Colonic mucosa (tissue), 4 donors: ENCODE measurements around the gene SMPDL3A. TPM values are rescaled to one million over a fixed set of nuclear protein-coding genes. Genes with fewer than 3 reads are reported as not detected.

Source experiments
- DNase-seq: peaks from one replicate; pipeline ENCODE4 v3.0.0-alpha.2; 2020
- H3K27ac ChIP-seq: fragments of 200-600 bp; one replicate; pipeline ENCODE4 v1.8.0; 2021
- H3K27me3 ChIP-seq: fragments of 200-600 bp; one replicate; pipeline ENCODE4 v1.8.0; 2021
- H3K36me3 ChIP-seq: fragments of 200-600 bp; one replicate; pipeline ENCODE4 v1.8.0; 2021
- H3K4me1 ChIP-seq: fragments of 200-600 bp; one replicate; pipeline ENCODE4 v1.8.0; 2021; ENCODE audit warnings: mild to moderate bottlenecking
- H3K4me3 ChIP-seq: fragments of 200-600 bp; one replicate; pipeline ENCODE4 v1.8.0; 2021
- H3K9ac ChIP-seq, 2 donors: one replicate each; pipeline ENCODE4 v1.7.0; 2013; ENCODE audit warnings: control low read depth in 2 of 2, low read depth in 2 of 2, low read length in 2 of 2
- H3K9me3 ChIP-seq: fragments of 200-600 bp; one replicate; pipeline ENCODE4 v1.8.0; 2021
- CTCF ChIP-seq: fragments of 200-600 bp; IDR thresholded peaks from one replicate; pipeline ENCODE4 v1.8.0; 2022; ENCODE audit warnings: antibody characterized with exemption, mild to moderate bottlenecking
- intact Hi-C: fragments of 100-400 bp; cut with DNase I; formaldehyde crosslinking; loops from one replicate; pipeline ENCODE4 v1.14.1; 2022
- total RNA-seq, 2 donors: library from RNA; stranded (reverse); fragmentation: NEBNext Ultra II Directional in 1 of 2; extraction: Animal tissue kit (Norgen Biotek cat#: 25700) in 1 of 2; gene quantifications; one replicate each; pipeline ENCODE4 v1.2.1, GENCODE V29; 2021
- donor health status: healthy.
- donor health status: DM: no; HTN: no; CAD: no.
- donor health status: DM: no; HTN: no; CAD: no.

Gene SMPDL3A
- total RNA-seq, 2 donors from 2014 or later = 47.5 to 86.5 TPM

- no peak for TF ChIP-seq CTCF
- no peak for DNase-seq
- H3K36me3 ChIP-seq = no peaks in the 10 kb centered on the region
- H3K27ac ChIP-seq = no peak overlapping the region
- H3K27me3 ChIP-seq = no peaks in the 10 kb centered on the region
- no peak overlapping the region for H3K4me3 ChIP-seq
- intact Hi-C loops = no loop called here
- H3K9ac ChIP-seq = no peak overlapping the region
- H3K9me3 ChIP-seq = no peaks in the 10 kb centered on the region
- no peaks in the 10 kb centered on the region for H3K4me1 ChIP-seq
Observed at GRCh38 chr6:122753688-122754056, 35.4 kb upstream of the SMPDL3A start.

- intact Hi-C loops = no loop called here
- Histone ChIP-seq H3K27me3 (no peaks in the 10 kb centered on the region), H3K9me3 (no peaks in the 10 kb centered on the region), H3K36me3 (no peaks in the 10 kb centered on the region), H3K27ac (no peak overlapping the region), H3K9ac (no peak overlapping the region), H3K4me1 (no peaks in the 10 kb centered on the region), H3K4me3 (no peak overlapping the region)
- DNase-seq = no peak
- TF ChIP-seq CTCF = no peak
Observed at GRCh38 chr6:122754191-122754731, 34.8 kb upstream of the SMPDL3A start.

- Histone ChIP-seq H3K27me3 (no peaks in the 10 kb centered on the region), H3K4me3 (no peak overlapping the region), H3K4me1 (no peaks in the 10 kb centered on the region), H3K9ac (no peak overlapping the region), H3K9me3 (no peaks in the 10 kb centered on the region), H3K27ac (no peak overlapping the region), H3K36me3 (no peaks in the 10 kb centered on the region)
- no peak for DNase-seq
- intact Hi-C loops = no loop called here
- TF ChIP-seq CTCF = no peak
Observed at GRCh38 chr6:122755901-122756300, 33.2 kb upstream of the SMPDL3A start.

- Histone ChIP-seq H3K4me3 (no peak overlapping the region), H3K27ac (no peak overlapping the region), H3K27me3 (no peaks in the 10 kb centered on the region), H3K4me1 (no peaks in the 10 kb centered on the region), H3K36me3 (no peaks in the 10 kb centered on the region), H3K9me3 (no peaks in the 10 kb centered on the region), H3K9ac (no peak overlapping the region)
- no peak for TF ChIP-seq CTCF
- DNase-seq = no peak
- intact Hi-C loops = no loop called here
Observed at GRCh38 chr6:122758927-122759334, 30.1 kb upstream of the SMPDL3A start.

- no peak overlapping the region for H3K9ac ChIP-seq
- TF ChIP-seq CTCF = no peak
- no peaks in the 10 kb centered on the region for H3K27me3 ChIP-seq
- no peaks in the 10 kb centered on the region for H3K4me1 ChIP-seq
- H3K4me3 ChIP-seq = no peak overlapping the region
- H3K9me3 ChIP-seq = no peaks in the 10 kb centered on the region
- DNase-seq = no peak
- H3K27ac ChIP-seq = no peak overlapping the region
- intact Hi-C loops = no loop called here
- H3K36me3 ChIP-seq = no peaks in the 10 kb centered on the region
Observed at GRCh38 chr6:122760330-122760729, 28.7 kb upstream of the SMPDL3A start.
